Lower lobe of right lung (tissue), 2 donors: ENCODE measurements around the gene DDIAS. TPM values are rescaled to one million over a fixed set of nuclear protein-coding genes. Genes with fewer than 3 reads are reported as not detected.

Experiments
- ATAC-seq, 2 donors: fragments of 200-7000 bp; cut with Tn5 transposase; one replicate each; pipeline ENCODE4 v1.9.1; 2020 to 2022; ENCODE audit warnings: mild to moderate bottlenecking in 2 of 2, moderate library complexity in 2 of 2
- DNase-seq: peaks from one replicate; pipeline ENCODE4 v3.0.0-alpha.2; 2020
- H3K27ac ChIP-seq: fragments of 200-600 bp; one replicate; pipeline ENCODE4 v1.8.0; 2022
- H3K27me3 ChIP-seq: fragments of 200-600 bp; one replicate; pipeline ENCODE4 v1.8.0; 2022; ENCODE audit warnings: low read depth
- H3K36me3 ChIP-seq: fragments of 200-600 bp; one replicate; pipeline ENCODE4 v1.8.0; 2022; ENCODE audit warnings: mild to moderate bottlenecking
- H3K4me1 ChIP-seq: fragments of 200-600 bp; one replicate; pipeline ENCODE4 v1.8.0; 2022
- H3K4me3 ChIP-seq: fragments of 200-600 bp; one replicate; pipeline ENCODE4 v1.8.0; 2022; ENCODE audit warnings: mild to moderate bottlenecking
- H3K9me3 ChIP-seq: fragments of 200-600 bp; one replicate; pipeline ENCODE4 v1.8.0; 2022
- CTCF ChIP-seq: fragments of 200-600 bp; IDR thresholded peaks from one replicate; pipeline ENCODE4 v1.8.0; 2022; ENCODE audit warnings: antibody characterized with exemption, mild to moderate bottlenecking
- intact Hi-C: fragments of 100-400 bp; cut with DNase I; formaldehyde crosslinking; loops from one replicate; pipeline ENCODE4 v1.11.0; 2022
- total RNA-seq: library from RNA; stranded (reverse); fragmentation: NEBNext Ultra II Directional; extraction: Animal tissue kit (Norgen Biotek cat#: 25700); gene quantifications from one replicate; pipeline ENCODE4 v1.2.1, GENCODE V29; 2021
- donor health status: DM: no; HTN: yes; CAD: no; lungs with severe emphysema.

DDIAS gene
- total RNA-seq, 1 donor from 2014 or later: 13.3 TPM

DNA sequence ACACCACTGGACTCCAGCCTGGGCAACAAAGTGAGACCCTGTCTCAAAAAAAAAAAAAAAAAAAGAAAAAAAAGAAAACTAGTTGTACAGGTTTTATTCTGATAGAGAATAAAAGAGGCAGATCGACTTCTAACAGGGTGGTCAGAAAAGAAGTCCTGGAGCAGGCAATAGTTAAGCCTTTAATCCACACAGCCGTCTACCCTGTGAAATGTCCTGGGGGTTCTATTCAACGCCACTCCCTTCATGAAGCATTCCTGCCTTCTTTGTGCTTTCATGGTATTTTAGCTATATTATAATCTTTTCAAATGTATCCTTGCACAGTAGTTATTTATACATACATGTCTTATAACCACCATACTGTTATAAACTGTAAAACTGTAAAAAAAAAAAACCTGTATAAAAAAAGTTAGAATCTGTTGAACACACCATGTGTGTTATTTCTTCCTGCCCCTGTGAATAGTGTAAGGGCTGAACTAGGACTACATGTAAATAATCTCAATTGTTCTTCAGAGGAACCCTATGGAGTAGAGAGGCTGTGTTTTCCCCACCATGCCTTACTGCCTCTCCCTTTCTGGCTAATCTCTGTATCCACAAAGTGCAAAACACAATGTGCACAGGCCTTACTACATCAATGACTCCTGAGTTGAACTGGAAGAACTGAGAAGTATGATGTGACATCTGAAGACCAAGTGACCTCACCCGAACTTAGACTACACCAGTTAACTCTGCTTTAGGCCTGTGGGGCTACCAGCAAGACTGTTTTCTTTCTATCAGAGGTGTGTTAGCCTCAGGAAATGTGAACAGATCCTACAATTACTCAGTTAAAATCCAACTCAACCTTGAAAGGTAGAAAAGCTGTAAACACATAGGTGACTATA, 26.7 kb upstream of the DDIAS start:
- peaks cover 16% of the 10 kb centered on the region for H3K4me1 ChIP-seq
- H3K9me3 ChIP-seq: no peaks in the 10 kb centered on the region
- no peak for TF ChIP-seq CTCF
- intact Hi-C loops: no loop called here
- H3K4me3 ChIP-seq: no peak overlapping the region
- no peaks in the 10 kb centered on the region for H3K27me3 ChIP-seq
- DNase-seq (no peak), ATAC-seq (no peak)
- no peak overlapping the region for H3K27ac ChIP-seq
- no peaks in the 10 kb centered on the region for H3K36me3 ChIP-seq

DNA sequence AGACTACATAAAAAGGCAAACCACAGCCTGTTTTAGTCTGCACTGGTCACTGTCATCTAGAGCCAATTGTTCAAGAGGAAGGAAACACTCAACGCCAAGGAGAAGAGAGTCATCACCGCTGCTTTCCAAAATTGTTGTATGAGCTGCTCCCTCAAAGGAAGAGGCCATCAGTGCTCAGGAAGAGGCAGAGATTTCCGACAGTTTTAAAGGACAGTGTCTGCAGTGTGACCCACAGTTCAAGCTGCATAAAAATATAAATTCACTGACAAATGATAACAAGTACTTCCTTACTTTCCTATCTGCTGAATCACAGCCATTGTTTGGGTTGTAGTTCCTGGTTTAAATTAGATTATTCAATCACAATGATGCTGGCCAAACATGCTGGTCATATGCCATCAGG, 17.7 kb upstream of the DDIAS start:
- ATAC-seq (peak; percentile 42 to 45), DNase-seq (no peak)
- H3K27me3 ChIP-seq: no peaks in the 10 kb centered on the region
- no peaks in the 10 kb centered on the region for H3K36me3 ChIP-seq
- H3K9me3 ChIP-seq: no peaks in the 10 kb centered on the region
- peaks cover 23% of the 10 kb centered on the region for H3K4me1 ChIP-seq
- no peak overlapping the region for H3K27ac ChIP-seq
- no peak for TF ChIP-seq CTCF
- no peak overlapping the region for H3K4me3 ChIP-seq
- intact Hi-C loops: no loop called here

GRCh38 chr11:82889133-82890001, 12.2 kb upstream of the DDIAS start:
- DNase-seq (peak; percentile 50), ATAC-seq (peak; percentile 66 to 82)
- peak overlapping the region; percentile 4 for H3K27ac ChIP-seq
- peak overlapping the region; percentile 40 for H3K4me3 ChIP-seq
- TF ChIP-seq CTCF: no peak
- H3K36me3 ChIP-seq: no peaks in the 10 kb centered on the region
- intact Hi-C loops: no loop called here
- H3K9me3 ChIP-seq: no peaks in the 10 kb centered on the region
- H3K4me1 ChIP-seq: peaks cover 23% of the 10 kb centered on the region
- no peaks in the 10 kb centered on the region for H3K27me3 ChIP-seq

DNA sequence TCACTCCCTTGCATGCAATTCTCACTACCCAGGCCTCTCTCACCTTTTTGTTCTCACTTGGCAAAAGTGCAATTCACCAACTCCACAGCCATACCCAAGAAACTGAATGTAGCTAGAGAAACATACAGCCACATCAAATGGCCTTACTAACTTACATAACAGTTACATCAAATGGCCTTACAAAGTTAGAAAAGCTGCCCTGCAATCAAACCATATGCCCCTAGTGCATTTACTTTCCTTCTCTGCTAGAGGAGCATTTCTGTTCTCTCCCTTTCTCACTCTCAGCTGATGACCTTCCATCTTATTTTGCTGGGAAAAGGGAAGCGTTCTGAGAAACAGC, 11.6 kb upstream of the DDIAS start:
- ATAC-seq: no peak

DNA sequence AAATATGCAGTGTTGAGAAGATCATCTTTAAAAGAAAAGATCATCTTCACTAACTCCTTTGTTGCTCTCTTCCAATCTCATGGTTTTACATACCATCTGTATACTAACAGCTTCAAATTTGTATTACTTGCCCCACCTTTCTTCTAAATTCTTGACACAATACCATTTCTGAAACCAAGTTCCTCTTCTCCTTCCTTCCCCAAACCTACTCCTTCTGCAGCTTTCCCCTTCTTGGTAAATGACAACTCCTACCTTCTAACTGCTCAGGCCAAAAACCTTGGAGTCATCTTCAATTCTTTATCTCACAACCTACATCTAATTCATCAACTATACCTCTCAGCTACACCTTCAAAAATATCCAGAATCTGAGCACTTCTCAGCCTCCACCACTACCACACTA, 10.6 kb upstream of the DDIAS start:
- peak in 1 of 2 donors; percentile 24 for ATAC-seq
- H3K36me3 ChIP-seq: no peaks in the 10 kb centered on the region
- TF ChIP-seq CTCF: no peak
- intact Hi-C loops: no loop called here
- peaks cover 14% of the 10 kb centered on the region for H3K4me1 ChIP-seq
- no peaks in the 10 kb centered on the region for H3K27me3 ChIP-seq
- peak overlapping the region; percentile 40 for H3K4me3 ChIP-seq
- DNase-seq: no peak
- H3K27ac ChIP-seq: no peak overlapping the region
- H3K9me3 ChIP-seq: no peaks in the 10 kb centered on the region

More for the DNA sequence above, 11.6 kb upstream of the DDIAS start:
- Histone ChIP-seq H3K4me3 (peak overlapping the region; percentile 40), H3K4me1 (peaks cover 17% of the 10 kb centered on the region), H3K27ac (peak overlapping the region; percentile 4), H3K36me3 (no peaks in the 10 kb centered on the region), H3K9me3 (no peaks in the 10 kb centered on the region), H3K27me3 (no peaks in the 10 kb centered on the region)
- intact Hi-C loops: no loop called here
- no peak for DNase-seq
- TF ChIP-seq CTCF: no peak
